Type B pancreatic cell (in vitro differentiated cells): Measurements from ENCODE around the gene ADORA2B. TPM values are rescaled to one million over a fixed set of nuclear protein-coding genes. Genes with fewer than 3 reads are reported as not detected.

Experiments used
- DNase-seq: peaks from one replicate; pipeline ENCODE4 v3.0.0; 2021; ENCODE audit warnings: mixed read lengths; ENCODE audit not compliant: unreplicated experiment; ENCODE audit errors: extremely low spot score
- H3K27ac Mint-ChIP-seq: 2 replicates; pipeline ENCODE4 v1.8.0; 2021; ENCODE audit warnings: mild to moderate bottlenecking, mixed read lengths
- H3K27me3 Mint-ChIP-seq: 2 replicates; pipeline ENCODE4 v1.8.0; 2021; ENCODE audit warnings: mixed read lengths
- H3K36me3 Mint-ChIP-seq: 2 replicates; pipeline ENCODE4 v1.8.0; 2021; ENCODE audit warnings: mixed read lengths
- H3K4me1 Mint-ChIP-seq: one replicate; pipeline ENCODE4 v1.8.0; 2021; ENCODE audit warnings: mixed read lengths; ENCODE audit not compliant: unreplicated experiment
- H3K4me3 Mint-ChIP-seq: 2 replicates; pipeline ENCODE4 v1.8.0; 2021; ENCODE audit warnings: mild to moderate bottlenecking, mixed read lengths
- H3K9me3 Mint-ChIP-seq: 2 replicates; pipeline ENCODE4 v1.8.0; 2021; ENCODE audit warnings: mixed read lengths
- total RNA-seq: library from RNA; stranded (reverse); gene quantifications from 2 replicates; pipeline ENCODE4 v1.2.1, GENCODE V29; 2021; ENCODE audit warnings: low replicate concordance
- TF ChIP-seq, protein P1 (sequence below): fragments of 200-600 bp; sonication (generic); conservative IDR thresholded peaks from 2 replicates; pipeline ENCODE4 v1.5.0; 2021; ENCODE audit warnings: antibody characterized with exemption, mild to moderate bottlenecking

Gene ADORA2B
- total RNA-seq, 1 donor from 2014 or later, result 4.0 TPM

DNA sequence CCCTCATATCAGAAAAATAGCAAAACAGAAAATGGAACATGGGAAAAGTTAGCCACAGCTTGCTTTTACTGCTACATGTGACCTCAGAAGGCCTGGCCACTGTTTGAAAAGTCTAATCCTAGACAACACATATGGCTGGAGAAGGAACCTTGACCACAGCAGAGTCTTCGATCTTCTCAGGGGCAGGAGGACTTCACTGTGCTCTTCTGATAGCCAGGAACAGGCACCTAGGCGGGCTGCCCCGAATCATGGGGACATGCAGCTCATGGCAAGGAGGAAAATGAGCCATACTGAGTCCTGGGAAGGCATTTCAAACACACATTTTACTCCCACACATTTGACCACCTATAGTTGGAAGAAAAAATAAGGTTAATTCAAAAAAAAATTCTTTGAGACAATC lies 31.1 kb upstream of the ADORA2B start:
- TF ChIP-seq, protein P1, sequence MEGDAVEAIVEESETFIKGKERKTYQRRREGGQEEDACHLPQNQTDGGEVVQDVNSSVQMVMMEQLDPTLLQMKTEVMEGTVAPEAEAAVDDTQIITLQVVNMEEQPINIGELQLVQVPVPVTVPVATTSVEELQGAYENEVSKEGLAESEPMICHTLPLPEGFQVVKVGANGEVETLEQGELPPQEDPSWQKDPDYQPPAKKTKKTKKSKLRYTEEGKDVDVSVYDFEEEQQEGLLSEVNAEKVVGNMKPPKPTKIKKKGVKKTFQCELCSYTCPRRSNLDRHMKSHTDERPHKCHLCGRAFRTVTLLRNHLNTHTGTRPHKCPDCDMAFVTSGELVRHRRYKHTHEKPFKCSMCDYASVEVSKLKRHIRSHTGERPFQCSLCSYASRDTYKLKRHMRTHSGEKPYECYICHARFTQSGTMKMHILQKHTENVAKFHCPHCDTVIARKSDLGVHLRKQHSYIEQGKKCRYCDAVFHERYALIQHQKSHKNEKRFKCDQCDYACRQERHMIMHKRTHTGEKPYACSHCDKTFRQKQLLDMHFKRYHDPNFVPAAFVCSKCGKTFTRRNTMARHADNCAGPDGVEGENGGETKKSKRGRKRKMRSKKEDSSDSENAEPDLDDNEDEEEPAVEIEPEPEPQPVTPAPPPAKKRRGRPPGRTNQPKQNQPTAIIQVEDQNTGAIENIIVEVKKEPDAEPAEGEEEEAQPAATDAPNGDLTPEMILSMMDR, result no peak
- H3K4me1 Mint-ChIP-seq, result peaks cover 5% of the 10 kb centered on the region
- peaks cover 5% of the 10 kb centered on the region for H3K9me3 Mint-ChIP-seq
- DNase-seq, result no peak
- no peaks in the 10 kb centered on the region for H3K36me3 Mint-ChIP-seq
- H3K27me3 Mint-ChIP-seq, result no peaks in the 10 kb centered on the region
- H3K27ac Mint-ChIP-seq, result no peak overlapping the region
- no peak overlapping the region for H3K4me3 Mint-ChIP-seq

DNA sequence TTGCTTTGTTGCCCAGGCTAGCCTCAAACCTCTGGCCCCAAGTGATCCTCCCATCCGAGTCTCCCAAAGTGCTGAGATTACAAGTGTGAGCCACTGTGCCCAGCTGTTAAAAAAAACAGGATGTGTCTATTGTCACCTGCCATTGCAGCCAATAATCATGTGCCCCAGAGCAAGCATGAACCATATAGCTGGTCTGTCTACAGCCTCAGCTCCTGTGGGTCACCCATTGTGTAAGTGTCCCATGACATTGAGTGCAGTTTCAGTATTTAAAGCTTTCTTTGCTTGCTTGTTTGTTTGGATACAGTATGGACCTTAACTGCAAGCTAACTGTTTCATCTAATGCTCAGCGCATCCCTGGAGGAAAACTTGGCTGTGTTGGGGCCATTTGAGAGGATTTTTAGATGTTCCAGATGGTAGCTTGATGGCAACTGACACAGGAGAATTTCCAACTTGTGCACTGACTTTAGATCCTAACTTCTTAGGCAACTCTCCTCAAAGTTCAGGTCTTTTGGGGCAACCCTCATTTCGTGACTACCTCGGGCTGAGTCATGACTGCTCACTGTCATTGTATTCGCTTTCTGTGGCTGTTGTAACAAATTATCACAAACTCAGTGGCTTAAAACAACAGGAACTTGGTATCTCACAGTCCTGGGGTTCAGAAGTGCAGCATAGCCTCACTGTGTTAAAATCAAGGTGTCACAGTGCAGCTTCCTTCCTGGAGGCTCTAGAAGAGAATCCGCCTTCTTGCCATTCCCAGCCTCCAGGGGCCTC lies 30.3 kb upstream of the ADORA2B start:
- Mint-ChIP-seq H3K4me1 (peaks cover 5% of the 10 kb centered on the region), H3K9me3 (peaks cover 5% of the 10 kb centered on the region), H3K27ac (no peak overlapping the region), H3K4me3 (no peak overlapping the region), H3K27me3 (no peaks in the 10 kb centered on the region), H3K36me3 (no peaks in the 10 kb centered on the region)
- TF ChIP-seq, protein P1, result no peak
- DNase-seq, result no peak

DNA sequence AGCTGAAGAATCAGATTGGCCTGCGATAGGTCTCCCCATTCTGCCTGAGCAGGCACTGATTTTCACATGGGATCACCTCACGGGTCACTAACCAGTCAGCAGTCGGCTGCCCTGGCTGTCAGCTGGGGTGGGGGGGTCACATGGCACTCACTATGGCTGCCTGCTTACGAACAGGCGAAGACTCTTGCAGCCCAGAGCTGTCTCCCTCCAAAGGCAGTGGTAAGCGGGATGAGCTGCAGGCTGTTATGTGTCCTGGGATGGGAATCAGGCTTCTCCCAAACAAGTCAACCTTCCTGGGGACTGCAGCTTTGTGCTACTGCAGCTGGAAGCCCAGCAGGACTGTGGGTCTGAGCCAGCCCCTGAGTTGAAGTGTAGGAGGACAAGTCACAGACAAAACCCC lies 29.0 kb upstream of the ADORA2B start:
- Mint-ChIP-seq H3K9me3 (peaks cover 8% of the 10 kb centered on the region), H3K27me3 (no peaks in the 10 kb centered on the region), H3K4me3 (no peak overlapping the region), H3K27ac (no peak overlapping the region), H3K36me3 (no peaks in the 10 kb centered on the region), H3K4me1 (peaks cover 4% of the 10 kb centered on the region)
- TF ChIP-seq, protein P1, result no peak
- DNase-seq, result no peak

DNA sequence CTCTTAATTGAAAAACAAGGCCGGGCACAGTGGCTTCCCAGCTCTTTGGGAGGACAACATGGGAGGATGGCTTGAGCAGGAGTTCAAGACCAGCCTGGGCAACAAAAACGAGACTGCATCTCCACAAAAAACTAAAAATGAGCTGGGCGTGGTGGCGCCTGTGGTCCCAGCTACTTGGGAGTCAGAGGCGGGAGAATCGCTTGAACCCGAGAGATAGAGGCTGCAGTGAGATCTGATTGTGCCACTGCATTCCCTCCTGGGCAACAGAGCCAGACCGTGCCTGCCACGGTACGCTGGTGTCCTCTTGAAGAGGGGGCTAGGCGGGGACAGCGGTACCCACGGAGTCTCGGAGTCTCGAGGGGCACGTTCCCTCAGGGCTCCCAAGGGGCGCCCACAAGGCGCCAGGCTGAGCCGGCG lies 27.9 kb upstream of the ADORA2B start:
- DNase-seq, result no peak
- H3K9me3 Mint-ChIP-seq, result peaks cover 13% of the 10 kb centered on the region
- no peaks in the 10 kb centered on the region for H3K27me3 Mint-ChIP-seq
- H3K4me3 Mint-ChIP-seq, result no peak overlapping the region
- no peak overlapping the region for H3K27ac Mint-ChIP-seq
- TF ChIP-seq, protein P1, result no peak
- no peaks in the 10 kb centered on the region for H3K4me1 Mint-ChIP-seq
- H3K36me3 Mint-ChIP-seq, result no peaks in the 10 kb centered on the region

DNA sequence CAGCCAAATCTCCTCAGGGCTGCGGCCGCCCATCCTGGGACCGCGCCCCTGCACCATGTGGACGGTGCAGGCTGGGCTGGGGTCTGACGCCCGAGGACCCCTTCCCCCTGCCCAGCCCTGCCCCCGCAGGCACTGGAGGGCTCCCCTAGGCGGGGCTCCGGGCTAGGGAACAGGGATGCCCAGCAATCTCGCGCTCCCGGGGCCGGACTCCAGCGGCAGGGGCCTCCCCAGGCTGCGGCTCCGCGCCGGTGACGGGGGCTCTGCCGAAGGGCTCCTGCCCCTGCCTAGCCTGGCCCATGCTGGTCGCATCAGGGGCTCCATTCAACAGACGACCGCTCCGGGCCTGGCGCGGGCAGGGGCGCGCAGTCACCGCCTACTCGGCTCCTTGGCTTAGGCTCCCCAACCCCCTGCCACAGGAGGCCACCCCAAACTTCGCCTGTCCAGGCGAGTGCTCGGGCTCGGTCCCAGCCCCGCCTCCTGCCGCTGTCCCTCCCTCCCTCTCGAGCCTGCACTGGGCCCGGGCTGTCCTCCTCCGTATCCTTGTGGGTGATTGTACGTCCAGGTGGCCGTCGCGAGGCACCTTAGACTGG lies 27.4 kb upstream of the ADORA2B start:
- TF ChIP-seq, protein P1, result no peak
- no peak overlapping the region for H3K27ac Mint-ChIP-seq
- peaks cover 13% of the 10 kb centered on the region for H3K9me3 Mint-ChIP-seq

More for the DNA sequence above, 27.4 kb upstream of the ADORA2B start:
- H3K36me3 Mint-ChIP-seq, result no peaks in the 10 kb centered on the region
- H3K27me3 Mint-ChIP-seq, result no peaks in the 10 kb centered on the region
- no peak overlapping the region for H3K4me3 Mint-ChIP-seq
- H3K4me1 Mint-ChIP-seq, result no peaks in the 10 kb centered on the region
- no peak for DNase-seq
